Measurements from ENCODE around the gene PACSIN1.

The PACSIN1 gene

DNA sequence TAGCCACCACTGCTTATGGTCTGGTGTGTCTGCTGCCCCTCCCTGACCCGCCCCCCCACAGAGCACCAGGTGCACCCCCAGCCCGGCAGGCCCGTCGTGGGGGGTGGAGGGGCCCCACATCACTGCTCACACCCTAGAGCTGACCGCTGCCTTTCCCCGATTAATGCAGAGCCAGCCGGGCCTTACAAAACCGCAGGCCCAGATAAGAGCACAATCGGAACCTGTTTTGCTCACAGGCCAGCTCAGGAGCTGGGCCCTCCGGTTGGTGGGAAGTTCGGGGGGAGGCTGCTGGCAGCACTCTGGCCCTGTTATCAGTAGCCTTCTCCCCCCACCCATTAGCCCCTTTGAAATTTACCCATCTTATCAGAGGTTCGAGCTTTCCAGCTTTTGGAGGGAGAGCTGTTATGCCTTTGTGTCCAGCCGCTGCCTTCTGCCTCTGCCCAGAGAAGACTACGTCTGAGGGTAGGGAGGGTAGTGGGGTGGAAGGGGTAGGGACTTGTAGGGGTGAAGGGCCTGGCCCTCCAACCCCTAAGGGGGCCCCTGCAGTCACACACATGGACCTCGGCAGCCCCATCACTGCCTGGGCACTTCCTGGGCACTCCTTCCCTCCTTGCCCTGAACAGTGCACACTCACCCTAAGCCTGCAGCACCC, 97.1 kb downstream of the PACSIN1 start:
- H3K4me3 ChIP-seq (ENCODE audit: low read length), result no peak overlapping the region
- TF ChIP-seq, protein P1, sequence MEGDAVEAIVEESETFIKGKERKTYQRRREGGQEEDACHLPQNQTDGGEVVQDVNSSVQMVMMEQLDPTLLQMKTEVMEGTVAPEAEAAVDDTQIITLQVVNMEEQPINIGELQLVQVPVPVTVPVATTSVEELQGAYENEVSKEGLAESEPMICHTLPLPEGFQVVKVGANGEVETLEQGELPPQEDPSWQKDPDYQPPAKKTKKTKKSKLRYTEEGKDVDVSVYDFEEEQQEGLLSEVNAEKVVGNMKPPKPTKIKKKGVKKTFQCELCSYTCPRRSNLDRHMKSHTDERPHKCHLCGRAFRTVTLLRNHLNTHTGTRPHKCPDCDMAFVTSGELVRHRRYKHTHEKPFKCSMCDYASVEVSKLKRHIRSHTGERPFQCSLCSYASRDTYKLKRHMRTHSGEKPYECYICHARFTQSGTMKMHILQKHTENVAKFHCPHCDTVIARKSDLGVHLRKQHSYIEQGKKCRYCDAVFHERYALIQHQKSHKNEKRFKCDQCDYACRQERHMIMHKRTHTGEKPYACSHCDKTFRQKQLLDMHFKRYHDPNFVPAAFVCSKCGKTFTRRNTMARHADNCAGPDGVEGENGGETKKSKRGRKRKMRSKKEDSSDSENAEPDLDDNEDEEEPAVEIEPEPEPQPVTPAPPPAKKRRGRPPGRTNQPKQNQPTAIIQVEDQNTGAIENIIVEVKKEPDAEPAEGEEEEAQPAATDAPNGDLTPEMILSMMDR (conservative IDR thresholded peaks at IDR 0.05; ENCODE audit: low read depth, low read length), result no peak
- no peak for DNase-seq (ENCODE audit: low read depth)

DNA sequence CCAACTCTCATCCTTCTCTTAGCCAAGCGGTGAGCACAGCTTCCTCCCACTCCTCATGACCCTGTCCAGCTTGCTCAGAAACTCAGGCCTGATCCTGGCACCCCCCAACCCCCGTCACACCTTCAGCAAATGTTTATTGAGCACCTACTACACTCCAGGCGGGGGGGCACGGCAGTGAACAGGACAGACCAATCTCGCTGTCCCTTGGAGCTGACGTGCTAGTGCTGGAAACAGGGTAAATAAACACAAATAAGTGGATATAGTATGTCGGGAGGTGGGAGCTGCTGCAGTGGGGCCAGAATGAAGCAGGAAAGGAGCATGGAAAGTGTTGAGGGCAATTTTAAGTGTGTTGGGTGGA, 97.6 kb downstream of the PACSIN1 start:
- TF ChIP-seq, protein P1 (conservative IDR thresholded peaks at IDR 0.05; ENCODE audit: low read depth, low read length), result no peak
- H3K4me3 ChIP-seq (ENCODE audit: low read length), result no peak overlapping the region
- DNase-seq (ENCODE audit: low read depth), result no peak

DNA sequence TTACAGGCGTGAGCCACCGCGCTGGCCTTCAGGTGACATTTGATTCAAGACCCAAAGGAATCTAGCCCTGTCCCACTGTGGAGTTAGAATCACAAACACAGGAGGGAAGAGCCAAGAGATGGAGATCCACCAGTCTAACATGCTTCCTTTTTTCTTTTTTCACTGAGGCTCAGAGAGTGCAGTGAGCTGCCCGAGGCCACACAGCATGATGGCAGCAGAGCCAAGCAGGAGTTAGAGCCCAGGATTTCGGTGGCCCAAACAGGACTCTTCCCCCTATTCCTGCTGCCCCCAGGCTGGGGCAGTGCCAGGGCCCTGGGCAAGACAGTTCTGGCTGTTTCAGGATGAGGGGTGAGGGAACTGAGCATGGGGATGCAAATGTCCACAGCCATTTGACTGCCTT, 98.3 kb downstream of the PACSIN1 start:
- DNase-seq (ENCODE audit: low read depth), result no peak
- no peak overlapping the region for H3K4me3 ChIP-seq (ENCODE audit: low read length)
- TF ChIP-seq, protein P1 (conservative IDR thresholded peaks at IDR 0.05; ENCODE audit: low read depth, low read length), result no peak

DNA sequence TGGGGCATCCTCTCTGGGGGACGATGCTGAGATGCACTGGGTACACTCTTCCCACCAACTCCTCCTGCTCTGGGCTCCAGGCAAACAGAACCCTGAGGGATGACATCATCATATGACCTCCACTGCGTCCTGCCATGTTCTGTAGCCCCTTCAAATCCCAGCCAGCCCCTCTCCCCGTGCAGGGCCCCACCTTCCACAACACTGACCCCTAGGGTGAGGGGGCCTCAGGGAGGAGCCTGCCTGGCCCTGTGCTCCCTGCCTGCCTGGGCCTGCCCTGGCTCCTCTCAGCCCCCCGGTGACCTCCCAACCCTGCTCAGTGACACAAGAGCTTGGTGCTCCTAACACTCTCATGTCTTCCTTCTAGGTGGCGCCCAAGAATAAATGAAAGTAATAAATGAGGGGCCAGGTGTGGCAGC, 99.9 kb downstream of the PACSIN1 start:
- DNase-seq (ENCODE audit: low read depth), result no peak
- no peak overlapping the region for H3K4me3 ChIP-seq (ENCODE audit: low read length)
- TF ChIP-seq, protein P1 (conservative IDR thresholded peaks at IDR 0.05; ENCODE audit: low read depth, low read length), result no peak

DNA sequence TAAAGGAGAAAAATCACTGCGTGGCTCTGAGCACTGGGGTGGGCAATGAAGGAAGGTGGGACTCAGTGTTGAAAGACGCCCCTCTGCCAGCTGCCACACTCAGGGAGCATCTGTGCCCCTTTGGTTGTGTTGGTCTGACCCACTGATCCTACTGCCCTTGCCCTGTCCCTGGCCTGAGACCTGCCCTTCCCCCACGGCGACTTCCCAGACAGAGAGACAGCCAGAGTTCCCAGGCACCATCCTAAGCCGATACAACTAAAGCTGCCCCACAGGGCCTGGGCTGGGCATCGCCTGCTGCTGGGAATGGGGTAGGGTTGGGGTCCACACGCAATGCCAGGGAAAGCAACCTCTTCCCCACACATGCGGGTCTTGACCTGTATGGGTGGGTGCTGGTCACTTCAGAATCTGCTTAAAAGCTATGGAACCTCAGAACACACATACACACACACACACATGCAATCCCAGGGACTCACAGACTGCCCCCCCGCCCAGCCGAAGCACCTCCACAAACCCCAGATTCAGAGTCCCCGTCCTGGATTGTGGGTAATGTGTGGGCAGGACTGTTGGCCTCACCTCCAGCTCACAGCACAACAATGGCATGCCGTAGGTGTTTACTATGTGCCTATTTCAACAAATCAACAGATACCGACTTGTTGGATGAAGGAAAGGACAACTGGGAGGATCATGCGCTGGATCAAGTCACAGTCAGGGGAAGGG, 101.1 kb downstream of the PACSIN1 start:
- DNase-seq (ENCODE audit: low read depth), result no peak
- H3K4me3 ChIP-seq (ENCODE audit: low read length), result no peak overlapping the region
- TF ChIP-seq, protein P1 (conservative IDR thresholded peaks at IDR 0.05; ENCODE audit: low read depth, low read length), result no peak

DNA sequence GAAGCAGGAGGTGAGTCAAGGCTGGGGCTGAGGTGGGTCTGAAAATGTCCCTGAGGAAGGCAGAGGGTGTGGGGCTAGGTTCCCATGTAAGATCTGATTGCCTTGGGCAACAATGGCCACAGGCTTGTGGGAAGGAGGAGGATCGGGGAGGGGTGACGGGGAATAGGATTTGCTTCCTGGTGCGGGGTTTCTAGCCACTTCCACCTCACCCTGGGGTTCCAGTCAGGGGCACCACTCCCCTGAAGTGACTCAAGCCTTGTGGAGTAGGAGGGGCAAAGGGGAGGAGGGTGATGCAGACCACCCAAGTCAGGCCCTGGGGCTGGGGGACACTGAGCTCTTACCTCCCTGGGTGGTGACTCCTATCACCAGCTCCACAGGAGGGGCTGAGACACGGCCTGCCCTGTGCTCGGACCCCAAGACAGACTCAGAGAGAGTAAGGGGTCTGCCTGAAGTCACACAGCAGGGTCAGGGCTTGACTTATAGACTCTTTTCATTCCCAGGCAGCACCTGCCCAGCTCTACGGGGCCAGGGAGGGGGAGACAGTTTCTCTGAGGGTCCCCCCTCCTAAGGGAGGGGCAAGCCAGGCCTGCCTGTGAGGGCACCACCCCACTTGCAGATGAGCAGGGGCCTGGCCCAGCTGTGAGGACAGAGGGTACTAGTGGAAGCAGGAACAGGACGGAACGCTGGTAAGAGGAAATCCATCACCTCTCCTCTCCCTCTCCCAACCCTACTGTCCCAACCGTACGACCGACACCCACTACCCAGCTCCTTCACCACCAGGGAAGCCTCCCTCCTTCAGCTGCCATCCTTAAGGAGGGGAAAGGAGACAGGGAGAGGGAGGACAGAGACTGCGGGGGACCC, 102.7 kb downstream of the PACSIN1 start:
- no peak overlapping the region for H3K4me3 ChIP-seq (ENCODE audit: low read length)
- TF ChIP-seq, protein P1 (conservative IDR thresholded peaks at IDR 0.05; ENCODE audit: low read depth, low read length), result no peak
- DNase-seq (ENCODE audit: low read depth), result no peak

All from retinal pigment epithelial cell (primary cell).